Hepatocyte (in vitro differentiated cells): Measurements from ENCODE around the gene CHID1.

Experiments used
- EZH2phosphoT487 ChIP-seq: fragments of 200-600 bp; sonication (generic); IDR thresholded peaks from one replicate; pipeline ENCODE4 v1.6.1; 2018; ENCODE audit warnings: antibody characterized with exemption, mild to moderate bottlenecking, low read depth, moderate library complexity; ENCODE audit not compliant: unreplicated experiment, severe bottlenecking
- TF ChIP-seq, protein P1 (sequence below): fragments of 200-600 bp; sonication (generic); IDR thresholded peaks from 2 replicates; pipeline ENCODE4 v1.5.1; 2016; ENCODE audit warnings: antibody characterized with exemption, mild to moderate bottlenecking; ENCODE audit not compliant: poor library complexity

GRCh38 chr11:899724-900123, 10.9 kb downstream of the CHID1 start:
- TF ChIP-seq, protein P1, sequence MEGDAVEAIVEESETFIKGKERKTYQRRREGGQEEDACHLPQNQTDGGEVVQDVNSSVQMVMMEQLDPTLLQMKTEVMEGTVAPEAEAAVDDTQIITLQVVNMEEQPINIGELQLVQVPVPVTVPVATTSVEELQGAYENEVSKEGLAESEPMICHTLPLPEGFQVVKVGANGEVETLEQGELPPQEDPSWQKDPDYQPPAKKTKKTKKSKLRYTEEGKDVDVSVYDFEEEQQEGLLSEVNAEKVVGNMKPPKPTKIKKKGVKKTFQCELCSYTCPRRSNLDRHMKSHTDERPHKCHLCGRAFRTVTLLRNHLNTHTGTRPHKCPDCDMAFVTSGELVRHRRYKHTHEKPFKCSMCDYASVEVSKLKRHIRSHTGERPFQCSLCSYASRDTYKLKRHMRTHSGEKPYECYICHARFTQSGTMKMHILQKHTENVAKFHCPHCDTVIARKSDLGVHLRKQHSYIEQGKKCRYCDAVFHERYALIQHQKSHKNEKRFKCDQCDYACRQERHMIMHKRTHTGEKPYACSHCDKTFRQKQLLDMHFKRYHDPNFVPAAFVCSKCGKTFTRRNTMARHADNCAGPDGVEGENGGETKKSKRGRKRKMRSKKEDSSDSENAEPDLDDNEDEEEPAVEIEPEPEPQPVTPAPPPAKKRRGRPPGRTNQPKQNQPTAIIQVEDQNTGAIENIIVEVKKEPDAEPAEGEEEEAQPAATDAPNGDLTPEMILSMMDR, result no peak
- TF ChIP-seq EZH2phosphoT487, result no peak
